NT2/D1 (cell line): ENCODE results near the gene DMAC2L.

ENCODE experiments used
- SUZ12 ChIP-seq: IDR thresholded peaks from 2 replicates; pipeline ENCODE4 v1.6.1; 2011; ENCODE audit not compliant: insufficient read length, insufficient read depth; ENCODE audit errors: extremely low read depth
- ZNF274 ChIP-seq: IDR thresholded peaks from 2 replicates; pipeline ENCODE4 v1.6.1; 2011; ENCODE audit warnings: mild to moderate bottlenecking, low read depth, low read length

DNA sequence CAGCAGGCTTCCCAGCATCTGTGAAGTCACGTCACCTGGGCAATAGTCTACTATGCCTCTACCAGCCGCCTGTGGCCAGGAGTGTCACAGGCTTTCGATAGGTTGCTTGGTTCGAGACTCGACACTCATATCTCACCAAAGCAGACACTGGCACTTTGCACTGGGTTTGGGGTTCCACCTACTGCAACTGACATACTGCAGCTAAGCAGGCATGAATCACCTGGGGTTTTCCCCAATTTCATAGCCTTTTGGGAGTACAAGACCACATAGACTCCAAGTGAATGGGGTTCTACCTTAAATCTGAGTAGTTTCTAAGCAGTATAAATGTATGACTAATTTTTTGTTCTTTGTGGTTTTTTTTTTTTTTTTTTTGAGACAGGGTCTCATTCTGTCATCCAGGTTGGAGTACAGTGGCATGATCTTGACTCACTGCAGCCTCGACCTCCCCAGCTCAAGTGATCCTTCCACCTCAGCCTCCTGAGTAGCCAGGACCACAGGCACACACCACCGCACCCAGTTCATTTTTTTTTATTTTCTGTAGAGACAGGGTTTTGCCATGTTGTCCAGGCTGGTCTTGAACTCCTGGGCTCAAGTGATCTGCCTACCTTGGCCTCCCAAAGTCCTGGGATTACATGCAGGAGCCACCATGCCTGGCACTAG, 32.1 kb downstream of the DMAC2L start:
- TF ChIP-seq SUZ12, result no peak
- no peak for TF ChIP-seq ZNF274
